VCaP (cell line): ENCODE results near the gene PRICKLE4.

Experiments
- H3K27ac ChIP-seq: fragments of 450-650 bp; 2 replicates; pipeline ENCODE4 v1.5.1; 2017
- TF ChIP-seq, protein P1 (sequence below): fragments of 450-650 bp; conservative IDR thresholded peaks from 2 replicates; pipeline ENCODE4 v1.5.1; 2017; ENCODE audit warnings: mild to moderate bottlenecking, moderate library complexity

The PRICKLE4 gene

DNA sequence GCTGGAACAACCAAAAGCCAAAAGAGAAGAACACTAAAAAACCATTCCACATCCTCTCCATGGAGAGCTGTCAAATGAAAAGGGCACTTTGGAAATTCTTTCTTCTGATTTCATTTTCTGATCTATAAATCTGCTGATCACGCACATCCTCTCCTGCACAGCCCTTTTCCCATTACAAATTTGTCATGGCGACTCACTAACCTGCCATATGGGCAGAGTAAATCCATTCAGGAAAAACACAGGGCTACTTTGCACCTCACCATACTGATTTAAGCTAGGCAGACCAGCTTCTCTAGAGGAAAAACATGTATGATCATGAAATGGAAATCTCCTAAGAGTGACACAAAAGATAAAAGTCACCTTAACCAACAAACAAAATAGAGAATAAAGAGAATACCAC is 32.9 kb downstream of the PRICKLE4 start:
- H3K27ac ChIP-seq: no peak overlapping the region
- TF ChIP-seq, protein P1, sequence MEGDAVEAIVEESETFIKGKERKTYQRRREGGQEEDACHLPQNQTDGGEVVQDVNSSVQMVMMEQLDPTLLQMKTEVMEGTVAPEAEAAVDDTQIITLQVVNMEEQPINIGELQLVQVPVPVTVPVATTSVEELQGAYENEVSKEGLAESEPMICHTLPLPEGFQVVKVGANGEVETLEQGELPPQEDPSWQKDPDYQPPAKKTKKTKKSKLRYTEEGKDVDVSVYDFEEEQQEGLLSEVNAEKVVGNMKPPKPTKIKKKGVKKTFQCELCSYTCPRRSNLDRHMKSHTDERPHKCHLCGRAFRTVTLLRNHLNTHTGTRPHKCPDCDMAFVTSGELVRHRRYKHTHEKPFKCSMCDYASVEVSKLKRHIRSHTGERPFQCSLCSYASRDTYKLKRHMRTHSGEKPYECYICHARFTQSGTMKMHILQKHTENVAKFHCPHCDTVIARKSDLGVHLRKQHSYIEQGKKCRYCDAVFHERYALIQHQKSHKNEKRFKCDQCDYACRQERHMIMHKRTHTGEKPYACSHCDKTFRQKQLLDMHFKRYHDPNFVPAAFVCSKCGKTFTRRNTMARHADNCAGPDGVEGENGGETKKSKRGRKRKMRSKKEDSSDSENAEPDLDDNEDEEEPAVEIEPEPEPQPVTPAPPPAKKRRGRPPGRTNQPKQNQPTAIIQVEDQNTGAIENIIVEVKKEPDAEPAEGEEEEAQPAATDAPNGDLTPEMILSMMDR: no peak

DNA sequence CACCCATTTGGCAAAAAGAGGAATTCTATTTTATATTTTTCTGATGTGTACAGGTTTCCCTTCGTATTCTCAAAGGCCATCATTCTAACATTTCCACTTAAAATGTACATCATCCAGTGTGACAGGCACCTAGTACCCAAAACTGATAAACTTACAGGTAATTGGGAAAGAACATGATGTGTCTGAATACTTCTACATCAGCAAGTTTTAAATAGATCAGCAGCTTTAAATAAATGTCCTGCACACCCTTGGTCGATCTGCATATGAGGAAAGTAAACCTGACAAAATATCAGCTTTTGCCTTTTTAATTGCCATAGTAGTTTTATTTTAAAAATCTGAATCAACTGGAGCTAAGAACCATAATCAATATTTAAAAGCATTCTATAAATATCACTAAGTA is 33.4 kb downstream of the PRICKLE4 start:
- TF ChIP-seq, protein P1: no peak
- H3K27ac ChIP-seq: no peak overlapping the region

DNA sequence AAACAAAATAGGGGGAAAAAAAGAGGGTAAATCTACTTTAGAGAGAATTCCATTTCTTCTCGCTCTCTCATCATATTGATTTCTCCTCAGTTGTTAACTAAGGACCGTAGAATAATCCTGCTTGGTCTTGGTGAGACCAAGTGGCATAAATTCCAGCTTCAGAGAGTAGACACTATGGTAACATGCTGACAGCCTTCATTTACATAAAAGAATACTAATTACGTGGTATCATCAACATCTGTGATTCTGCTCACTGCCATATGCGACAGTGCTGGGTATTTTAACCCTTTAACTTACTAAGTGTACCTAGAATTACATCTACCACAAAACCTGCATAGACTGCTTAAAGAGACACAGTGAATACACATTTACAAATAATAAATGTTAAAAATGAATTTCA is 34.0 kb downstream of the PRICKLE4 start:
- TF ChIP-seq, protein P1: no peak
- H3K27ac ChIP-seq: no peak overlapping the region

DNA sequence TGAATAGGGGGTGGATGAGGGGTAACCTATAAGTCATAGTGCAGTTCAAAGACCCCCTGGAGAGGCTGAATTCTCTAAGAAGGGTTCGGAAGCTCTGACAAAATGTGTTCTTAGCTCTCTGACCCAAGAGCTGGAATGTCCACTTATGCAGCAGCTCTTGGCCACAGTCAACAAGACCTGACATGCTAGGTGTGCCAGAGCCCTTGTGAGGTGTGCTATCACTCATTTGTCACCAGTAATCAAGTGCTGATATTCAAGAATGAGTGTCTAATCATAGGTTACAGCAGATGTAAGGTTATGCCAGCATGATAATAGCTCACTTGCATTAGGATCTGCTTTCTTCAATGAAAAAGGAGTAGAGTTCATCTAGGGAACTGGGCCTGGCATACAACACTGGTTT is 35.0 kb downstream of the PRICKLE4 start:
- TF ChIP-seq, protein P1: no peak
- H3K27ac ChIP-seq: no peak overlapping the region

DNA sequence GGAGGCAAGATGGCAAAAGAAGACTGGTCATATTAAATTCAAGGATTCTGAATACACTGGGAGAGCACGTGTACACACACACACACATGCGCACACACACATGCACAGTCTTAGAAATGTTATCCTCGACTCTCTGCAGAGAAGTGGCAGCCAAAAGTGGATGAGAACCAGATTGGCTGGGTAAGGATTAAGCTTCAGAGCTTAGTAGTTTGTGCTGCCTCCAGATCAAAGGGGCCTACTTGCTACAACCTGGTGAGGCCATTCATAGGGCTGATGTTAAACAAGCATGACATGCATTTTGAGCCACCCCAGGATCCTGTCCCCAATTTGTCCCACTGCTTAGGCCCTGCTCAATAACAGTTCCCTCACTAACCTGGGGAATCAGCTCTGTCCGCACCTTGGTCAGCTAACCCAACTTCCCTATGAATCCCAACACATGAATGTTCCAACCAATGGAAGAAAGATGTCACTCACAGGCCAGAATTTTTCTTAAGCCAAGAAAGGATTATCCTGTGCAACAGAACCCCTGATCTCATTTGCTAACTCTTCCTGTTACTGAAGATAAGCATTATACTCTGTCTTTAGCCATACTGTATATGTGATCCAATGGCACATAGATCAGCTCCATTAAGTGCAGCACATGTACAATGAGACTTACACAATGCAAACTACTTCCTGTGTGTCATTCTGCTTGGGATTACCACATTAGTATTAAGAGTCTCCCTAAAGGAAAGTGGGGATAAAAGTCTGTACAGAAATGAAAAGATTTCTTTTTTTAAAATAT is 37.9 kb downstream of the PRICKLE4 start:
- TF ChIP-seq, protein P1: no peak
- H3K27ac ChIP-seq: no peak overlapping the region

DNA sequence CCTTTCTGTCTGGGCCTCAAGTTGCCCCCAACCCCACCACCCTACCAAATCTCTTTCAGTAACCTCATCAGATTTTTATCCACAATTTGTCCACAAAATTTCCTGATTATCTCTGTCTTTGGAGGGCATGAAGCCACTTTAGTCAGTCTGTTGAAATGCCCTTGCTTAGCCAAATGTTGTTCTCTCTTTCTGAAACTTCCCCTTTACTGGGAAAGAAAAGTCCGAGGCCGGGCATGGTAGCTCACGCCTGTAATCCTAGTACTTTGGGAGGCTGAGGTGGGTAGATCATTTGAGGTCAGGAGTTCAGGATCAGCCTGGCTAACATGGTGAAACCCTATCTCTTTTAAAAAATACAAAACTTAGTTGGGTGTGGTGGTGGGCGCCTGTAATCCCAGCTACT is 40.7 kb downstream of the PRICKLE4 start:
- TF ChIP-seq, protein P1: no peak
- H3K27ac ChIP-seq: no peak overlapping the region

DNA sequence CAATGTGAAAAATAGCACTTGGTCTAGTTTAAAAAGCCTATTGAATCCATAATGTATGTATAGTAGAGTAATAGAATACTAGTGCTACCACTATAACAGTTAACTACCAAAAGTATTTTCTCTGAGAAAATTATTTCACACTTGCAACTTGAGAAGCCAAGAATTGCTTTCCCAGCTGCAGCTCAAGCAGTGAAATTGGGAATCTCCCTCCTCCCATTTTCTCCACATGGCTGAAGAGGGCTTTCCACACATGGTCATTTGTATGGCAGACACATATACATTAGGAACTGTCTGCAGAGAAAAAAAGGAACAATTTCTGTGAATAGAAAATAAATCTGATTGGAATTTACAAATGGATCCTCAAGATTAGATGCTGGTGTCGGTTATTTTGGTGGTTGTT is 41.4 kb downstream of the PRICKLE4 start:
- TF ChIP-seq, protein P1: no peak
- H3K27ac ChIP-seq: no peak overlapping the region
